Subcutaneous abdominal adipose tissue (tissue), 5 donors: ENCODE data around the gene PCSK4.

ENCODE experiments used
- H3K27ac ChIP-seq: one replicate; pipeline ENCODE4 v1.7.0; 2013; ENCODE audit warnings: low read depth, mild to moderate bottlenecking, inconsistent platforms, low read length, moderate library complexity
- H3K27me3 ChIP-seq, 5 donors: one replicate each; pipeline ENCODE4 v1.7.0; 2013; ENCODE audit warnings: low read length in 5 of 5, inconsistent platforms in 1 of 5; ENCODE audit not compliant: control insufficient read depth in 5 of 5, insufficient read depth in 4 of 5
- H3K36me3 ChIP-seq, 5 donors: one replicate each; pipeline ENCODE4 v1.7.0; 2013; ENCODE audit warnings: low read length in 5 of 5; ENCODE audit not compliant: control insufficient read depth in 5 of 5, insufficient read depth in 5 of 5
- H3K4me1 ChIP-seq, 5 donors: one replicate each; pipeline ENCODE4 v1.7.0; 2013; ENCODE audit warnings: low read length in 5 of 5, mild to moderate bottlenecking in 3 of 5, moderate library complexity in 1 of 5; ENCODE audit not compliant: control insufficient read depth in 5 of 5, insufficient read depth in 5 of 5
- H3K4me3 ChIP-seq, 5 donors: one replicate each; pipeline ENCODE4 v1.7.0; 2013; ENCODE audit warnings: low read length in 5 of 5, low read depth in 1 of 5
- H3K9ac ChIP-seq, 5 donors: one replicate each; pipeline ENCODE4 v1.7.0; 2013; ENCODE audit warnings: low read length in 5 of 5, mild to moderate bottlenecking in 4 of 5, moderate library complexity in 3 of 5
- H3K9me3 ChIP-seq, 5 donors: one replicate each; pipeline ENCODE4 v1.7.0; 2013; ENCODE audit warnings: low read length in 5 of 5; ENCODE audit not compliant: control insufficient read depth in 5 of 5
- donor health status: healthy.
- donor health status: healthy.
- donor health status: healthy.
- donor health status: healthy.
- donor health status: healthy.

PCSK4 gene

GRCh38 chr19:1489463-1490310 lies 463 bp downstream of the PCSK4 start:
- Histone ChIP-seq H3K4me3 (peak overlapping the region in 4 of 5 donors; percentile 73 to 80 (median 78)), H3K27ac (no peak overlapping the region), H3K36me3 (no peaks in the 10 kb centered on the region), H3K4me1 (peaks cover 0 to 44% (median 33%) of the 10 kb centered on the region in 5 donors), H3K9me3 (no peaks in the 10 kb centered on the region), H3K9ac (peak overlapping the region in 3 of 5 donors; percentile 41 to 71 (median 64)), H3K27me3 (peaks cover 0 to 10% (median 0%) of the 10 kb centered on the region in 5 donors)

GRCh38 chr19:1488282-1488601 lies 1.9 kb downstream of the PCSK4 start:
- no peaks in the 10 kb centered on the region for H3K9me3 ChIP-seq
- no peak overlapping the region for H3K9ac ChIP-seq
- H3K36me3 ChIP-seq, result no peaks in the 10 kb centered on the region
- peaks cover 0 to 33% (median 31%) of the 10 kb centered on the region in 5 donors for H3K4me1 ChIP-seq
- H3K4me3 ChIP-seq, result no peak overlapping the region
- H3K27me3 ChIP-seq, result peaks cover 0 to 8% (median 0%) of the 10 kb centered on the region in 5 donors
- H3K27ac ChIP-seq, result no peak overlapping the region

DNA sequence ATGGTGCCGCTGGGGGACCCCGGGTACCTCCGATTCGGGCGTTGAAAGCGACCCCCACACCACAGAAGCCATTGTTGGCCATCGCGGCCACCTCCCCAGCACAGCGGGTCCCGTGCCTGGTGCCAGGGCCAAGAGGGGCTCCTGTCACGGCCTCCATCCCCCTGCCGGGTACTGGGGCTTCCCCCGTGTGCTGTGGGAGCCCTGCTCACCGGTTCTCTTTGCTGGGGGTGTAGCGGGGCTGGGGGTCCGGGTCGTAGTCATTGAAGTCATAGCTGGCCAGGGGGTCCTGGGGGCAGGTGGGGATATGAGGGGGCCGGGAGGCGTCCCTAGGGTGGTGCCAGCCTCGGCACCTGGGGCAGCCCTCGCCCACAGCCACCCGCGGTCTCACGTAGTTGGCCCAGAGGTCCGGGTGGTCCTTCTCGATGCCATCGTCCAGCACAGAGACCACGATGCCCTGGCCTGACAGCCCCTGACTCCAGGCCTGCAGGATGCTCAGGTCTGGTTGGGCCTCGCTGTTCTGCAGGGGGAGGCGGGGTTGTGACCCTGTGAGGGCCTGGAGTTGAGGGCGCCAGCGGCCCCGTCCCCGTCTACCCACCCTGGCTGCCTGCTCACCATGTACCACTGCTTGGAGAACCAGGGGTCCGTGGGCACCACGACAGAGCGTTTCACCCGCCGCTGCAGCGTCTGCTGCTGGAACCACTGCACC lies 2.4 kb downstream of the PCSK4 start:
- Histone ChIP-seq H3K9me3 (no peaks in the 10 kb centered on the region), H3K4me1 (peaks cover 0 to 28% (median 26%) of the 10 kb centered on the region in 5 donors), H3K36me3 (no peaks in the 10 kb centered on the region), H3K27ac (no peak overlapping the region), H3K4me3 (no peak overlapping the region), H3K27me3 (peaks cover 0 to 3% (median 0%) of the 10 kb centered on the region in 5 donors), H3K9ac (no peak overlapping the region)

DNA sequence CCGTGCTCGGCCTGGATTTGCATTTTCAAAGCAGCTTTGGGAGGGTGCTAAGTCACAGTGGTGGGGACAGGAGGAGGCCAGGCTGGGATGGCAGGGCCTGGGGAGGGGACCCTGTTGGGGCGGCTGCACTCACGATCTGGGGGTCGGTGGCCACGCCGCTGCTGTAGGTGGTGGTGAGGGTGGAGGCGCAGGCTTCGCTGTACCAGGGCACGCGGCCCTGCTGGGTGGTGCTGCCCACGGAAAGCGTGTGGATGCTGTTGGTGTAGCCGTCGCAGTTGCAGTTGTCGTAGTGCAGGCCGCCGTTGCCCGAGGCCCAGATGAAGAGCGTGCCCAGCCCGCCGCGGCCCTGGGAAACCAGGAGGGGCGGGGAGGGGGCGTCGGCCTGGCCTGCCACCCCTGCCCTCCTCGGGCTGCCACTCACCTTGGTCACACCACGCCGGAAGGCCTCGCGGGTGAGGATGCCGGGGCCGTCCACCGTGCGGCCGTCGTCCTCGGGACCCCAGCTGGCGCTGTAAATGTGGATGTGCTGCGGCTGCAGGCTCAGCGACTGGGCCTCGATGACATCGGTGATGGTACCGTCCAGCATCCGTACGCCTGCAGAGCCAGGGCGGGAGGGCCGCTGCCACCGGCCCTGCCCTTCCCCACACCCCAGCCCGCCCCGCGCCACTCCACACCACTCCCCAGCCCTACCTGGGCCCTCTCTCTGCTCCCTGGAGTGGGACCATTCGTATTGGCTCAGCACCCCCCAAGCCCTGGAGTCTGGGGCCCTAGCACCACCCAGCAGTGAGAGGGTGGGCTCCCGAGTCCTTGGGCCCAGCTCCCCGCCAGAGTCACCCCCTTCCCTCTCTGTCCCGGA lies 3.2 kb downstream of the PCSK4 start:
- Histone ChIP-seq H3K4me3 (no peak overlapping the region), H3K27me3 (no peaks in the 10 kb centered on the region), H3K4me1 (peaks cover 0 to 22% (median 20%) of the 10 kb centered on the region in 5 donors), H3K9ac (no peak overlapping the region), H3K27ac (no peak overlapping the region), H3K9me3 (no peaks in the 10 kb centered on the region), H3K36me3 (no peaks in the 10 kb centered on the region)

- no peak overlapping the region for H3K9ac ChIP-seq
- H3K27me3 ChIP-seq, result no peaks in the 10 kb centered on the region
Observed at GRCh38 chr19:1483979-1484428, 6.1 kb downstream of the PCSK4 start.

DNA sequence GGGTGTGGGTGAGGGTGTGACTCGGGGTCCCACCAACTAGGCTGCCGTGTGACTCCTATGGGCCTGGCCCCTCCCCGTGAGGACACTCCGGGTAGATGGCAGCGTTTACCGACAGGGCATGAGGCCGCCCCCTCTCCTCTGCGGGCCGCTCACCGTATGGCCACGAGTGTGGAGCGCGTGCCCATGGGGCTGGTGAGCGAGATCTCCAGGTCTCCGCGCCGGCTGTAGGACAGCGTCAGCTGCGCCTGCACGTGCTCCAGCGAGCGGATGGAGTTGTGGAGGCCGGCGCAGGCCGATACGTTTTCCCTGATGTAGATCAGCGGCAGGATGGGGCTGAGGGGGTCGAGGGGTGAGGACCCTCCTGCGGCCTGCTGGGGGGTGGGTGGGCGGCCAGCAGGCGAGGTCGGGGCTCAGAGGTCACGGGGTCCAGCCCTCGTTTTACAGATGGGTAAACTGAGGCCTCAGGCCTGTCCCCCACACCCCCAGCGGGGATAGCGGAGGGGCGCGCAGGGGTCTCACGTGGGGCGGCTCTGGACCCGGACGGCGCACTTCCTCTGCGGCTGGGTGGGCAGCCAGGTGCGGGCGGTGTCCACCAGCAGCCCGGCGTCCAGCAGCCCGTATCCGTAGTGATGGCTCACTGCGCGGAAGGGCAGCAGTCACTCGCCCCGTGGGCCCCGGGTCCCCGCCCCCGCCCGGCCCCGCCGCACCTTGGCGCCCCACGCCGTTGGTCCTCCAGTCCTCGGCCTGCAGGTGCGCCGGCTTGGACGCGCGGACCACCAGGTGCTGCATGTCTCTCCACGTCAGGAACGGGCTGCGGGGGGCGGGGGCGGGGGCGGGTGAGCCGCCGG lies 6.8 kb downstream of the PCSK4 start:
- Histone ChIP-seq H3K9ac (no peak overlapping the region), H3K9me3 (no peaks in the 10 kb centered on the region), H3K4me1 (peaks cover 0 to 11% (median 11%) of the 10 kb centered on the region in 5 donors)

More at GRCh38 chr19:1483979-1484428, 6.1 kb downstream of the PCSK4 start:
- Histone ChIP-seq H3K36me3 (no peaks in the 10 kb centered on the region), H3K9me3 (no peaks in the 10 kb centered on the region), H3K4me1 (peaks cover 0 to 6% (median 5%) of the 10 kb centered on the region in 5 donors), H3K27ac (no peak overlapping the region), H3K4me3 (no peak overlapping the region)

DNA sequence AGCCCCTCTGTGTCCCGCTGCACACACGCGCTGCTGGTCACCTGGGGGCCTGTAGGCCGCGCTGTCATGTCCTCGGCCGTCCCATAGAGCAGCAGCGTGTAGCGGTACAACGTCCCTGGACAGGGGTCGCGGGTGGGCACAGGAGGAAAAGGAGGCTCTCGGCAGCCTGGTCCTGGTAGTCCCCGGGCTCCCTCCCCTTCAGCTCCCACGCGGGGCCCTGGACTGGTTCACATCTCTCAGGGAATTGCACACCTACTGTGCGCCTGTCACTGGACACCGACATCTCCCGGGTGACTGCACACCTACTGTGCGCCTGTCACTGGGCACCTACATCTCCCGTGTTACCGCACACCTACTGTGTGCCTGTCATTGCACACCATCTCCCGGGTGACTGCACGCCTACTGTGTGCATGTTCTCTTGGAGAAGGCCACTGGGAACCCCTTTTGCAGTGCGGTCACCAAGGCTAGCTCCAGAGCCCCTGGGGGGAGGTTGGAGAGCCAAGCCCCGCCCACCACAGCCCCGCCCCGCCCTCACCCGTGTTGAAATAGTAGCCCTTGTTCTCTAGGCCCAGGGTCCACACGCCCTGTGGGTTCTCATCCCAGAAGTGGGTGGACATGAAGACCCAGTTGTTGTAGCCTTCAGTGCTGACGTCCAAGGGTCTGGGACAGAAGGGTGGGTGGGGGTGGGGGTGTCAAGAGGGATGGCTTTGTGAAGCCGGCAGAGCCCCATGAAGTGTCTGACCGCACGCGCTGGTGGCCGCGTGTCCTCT lies 7.6 kb downstream of the PCSK4 start:
- H3K4me3 ChIP-seq, result no peak overlapping the region
- no peak overlapping the region for H3K27ac ChIP-seq
- no peaks in the 10 kb centered on the region for H3K27me3 ChIP-seq
- H3K4me1 ChIP-seq, result peaks cover 0 to 18% (median 16%) of the 10 kb centered on the region in 5 donors
- H3K9ac ChIP-seq, result no peak overlapping the region
- H3K36me3 ChIP-seq, result no peaks in the 10 kb centered on the region
- no peaks in the 10 kb centered on the region for H3K9me3 ChIP-seq

More for the DNA sequence above, 6.8 kb downstream of the PCSK4 start:
- Histone ChIP-seq H3K4me3 (no peak overlapping the region), H3K27me3 (no peaks in the 10 kb centered on the region), H3K36me3 (no peaks in the 10 kb centered on the region), H3K27ac (no peak overlapping the region)

GRCh38 chr19:1481893-1482360 lies 8.2 kb downstream of the PCSK4 start:
- Histone ChIP-seq H3K4me1 (peaks cover 0 to 18% (median 16%) of the 10 kb centered on the region in 5 donors), H3K27ac (no peak overlapping the region), H3K9ac (no peak overlapping the region), H3K27me3 (no peaks in the 10 kb centered on the region), H3K4me3 (no peak overlapping the region), H3K9me3 (no peaks in the 10 kb centered on the region), H3K36me3 (peaks cover 0 to 3% (median 0%) of the 10 kb centered on the region in 5 donors)
